Natural killer cell (primary cell): ENCODE results near the gene JMJD8. TPM values are rescaled to one million over a fixed set of nuclear protein-coding genes. Genes with fewer than 3 reads are reported as not detected.
"Not testable (repeated sequence)": the region's sequence is repeated elsewhere in the genome, so short reads cannot be mapped to it uniquely, and the experiment has no call there.

Experiments used
- ATAC-seq, 3 donors: fragments of 150-1000 bp in 2 of 3; fragments of 200-7000 bp in 1 of 3; cut with Tn5 transposase; 1 replicate in 1 of 3; 2 replicates in 2 of 3; pipeline ENCODE4 v1.10.0; 2021; ENCODE audit warnings: mild to moderate bottlenecking in 2 of 3, moderate library complexity in 2 of 3
- DNase-seq, 2 donors: peaks; one replicate each; pipeline versions ENCODE4 v3.0.0 to v3.0.0-alpha.2; 2013 to 2021; ENCODE audit warnings: mixed read lengths in 1 of 2
- H3K27ac ChIP-seq: one replicate; pipeline ENCODE4 v1.5.1; 2013; ENCODE audit warnings: mild to moderate bottlenecking, low read length
- H3K27me3 ChIP-seq: one replicate; pipeline ENCODE4 v1.6.1; 2013; ENCODE audit warnings: low read length; ENCODE audit not compliant: control insufficient read depth, insufficient read depth
- H3K36me3 ChIP-seq: one replicate; pipeline ENCODE4 v1.6.1; 2013; ENCODE audit warnings: low read length; ENCODE audit not compliant: control insufficient read depth, insufficient read depth
- H3K4me1 ChIP-seq: one replicate; pipeline ENCODE4 v1.6.1; 2013; ENCODE audit warnings: low read length; ENCODE audit not compliant: control insufficient read depth, insufficient read depth
- H3K4me3 ChIP-seq: one replicate; pipeline ENCODE4 v1.5.1; 2013; ENCODE audit warnings: low read length
- H3K9me3 ChIP-seq: one replicate; pipeline ENCODE4 v1.6.1; 2013; ENCODE audit warnings: low read length; ENCODE audit not compliant: control insufficient read depth, insufficient read depth
- H3K27ac Mint-ChIP-seq, 2 donors: one replicate each; pipeline ENCODE4 v1.8.0; 2022; ENCODE audit warnings: mild to moderate bottlenecking in 2 of 2, mixed read lengths in 2 of 2, moderate library complexity in 1 of 2
- H3K27me3 Mint-ChIP-seq, 2 donors: one replicate each; pipeline ENCODE4 v1.8.0; 2022; ENCODE audit warnings: low read depth in 2 of 2, mixed read lengths in 2 of 2
- H3K36me3 Mint-ChIP-seq: one replicate; pipeline ENCODE4 v1.8.0; 2022; ENCODE audit warnings: mixed read lengths
- H3K4me1 Mint-ChIP-seq, 2 donors: one replicate each; pipeline ENCODE4 v1.8.0; 2022; ENCODE audit warnings: mixed read lengths in 2 of 2
- H3K4me3 Mint-ChIP-seq: one replicate; pipeline ENCODE4 v1.8.0; 2022; ENCODE audit warnings: mild to moderate bottlenecking, moderate library complexity, mixed read lengths
- H3K9me3 Mint-ChIP-seq, 2 donors: one replicate each; pipeline ENCODE4 v1.8.0; 2022; ENCODE audit warnings: mixed read lengths in 2 of 2
- CTCF ChIP-seq: fragments of 200-600 bp; IDR thresholded peaks from one replicate; pipeline ENCODE4 v1.8.0; 2022; ENCODE audit warnings: antibody characterized with exemption
- WGBS: methylation state at CpG from one replicate; pipeline ENCODE4 v1.1.7; 2013; ENCODE audit warnings: missing lambda C conversion rate; ENCODE audit not compliant: insufficient coverage; 5-methylcytosine and 5-hydroxymethylcytosine counted together
- intact Hi-C: fragments of 100-400 bp; cut with micrococcal nuclease; formaldehyde crosslinking; loops from one replicate; pipeline ENCODE4 v1.14.2; 2022
- total RNA-seq, 4 donors: library from RNA; stranded (reverse); fragments of 120-200 nt in 1 of 4; gene quantifications; one replicate each; pipeline versions ENCODE4 v1.2.3 to v1.2.4, GENCODE V29; 2013 to 2022

The JMJD8 gene
- total RNA-seq, 3 donors from 2014 or later (not counting 1 experiment from before 2014, with no cell fraction given), result 29.5 to 32.6 (median 31.5) TPM

GRCh38 chr16:693364-693763 lies 9.2 kb upstream of the JMJD8 start:
- Mint-ChIP-seq H3K27ac (no peak overlapping the region), H3K9me3 (no peaks in the 10 kb centered on the region), H3K27me3 (peaks cover 0 to 14% of the 10 kb centered on the region in 2 donors), H3K4me3 (no peak overlapping the region), H3K4me1 (peaks cover 10 to 21% of the 10 kb centered on the region in 2 donors), H3K36me3 (no peaks in the 10 kb centered on the region)
- Histone ChIP-seq H3K36me3 (no peaks in the 10 kb centered on the region), H3K4me3 (no peak overlapping the region), H3K9me3 (no peaks in the 10 kb centered on the region), H3K27ac (no peak overlapping the region), H3K4me1 (peaks cover 43% of the 10 kb centered on the region), H3K27me3 (peaks cover 30% of the 10 kb centered on the region)
- ATAC-seq (no peak), DNase-seq (no peak)
- intact Hi-C loops, result no loop called here
- no peak for TF ChIP-seq CTCF
- WGBS, result 59% methylated on average over 22 of the region's 22 CpGs

GRCh38 chr16:692356-693108 lies 8.4 kb upstream of the JMJD8 start:
- WGBS, result 81% methylated on average over 4 of the region's 10 CpGs
- ATAC-seq (no peak), DNase-seq (no peak)
- Histone ChIP-seq H3K4me3 (no peak overlapping the region), H3K27me3 (peaks cover 30% of the 10 kb centered on the region), H3K4me1 (peaks cover 43% of the 10 kb centered on the region), H3K9me3 (no peaks in the 10 kb centered on the region), H3K27ac (no peak overlapping the region), H3K36me3 (no peaks in the 10 kb centered on the region)
- no peak for TF ChIP-seq CTCF
- Mint-ChIP-seq H3K4me3 (peak overlapping the region; percentile 18), H3K27ac (no peak overlapping the region), H3K27me3 (peaks cover 0 to 14% of the 10 kb centered on the region in 2 donors), H3K9me3 (no peaks in the 10 kb centered on the region), H3K36me3 (no peaks in the 10 kb centered on the region), H3K4me1 (peaks cover 10 to 21% of the 10 kb centered on the region in 2 donors)
- intact Hi-C loops, result no loop called here

- H3K4me3 ChIP-seq, ATAC-seq, H3K36me3 Mint-ChIP-seq, H3K36me3 ChIP-seq, DNase-seq, H3K27ac ChIP-seq, H3K9me3 ChIP-seq, intact Hi-C loops, H3K9me3 Mint-ChIP-seq: not testable (repeated sequence)
- peaks cover 42% of the 10 kb centered on the region for H3K4me1 ChIP-seq
- Mint-ChIP-seq H3K4me1 (peaks cover 10 to 22% of the 10 kb centered on the region in 2 donors), H3K27ac (peak overlapping the region in 1 of 2 donors; percentile 87), H3K4me3 (peak overlapping the region; percentile 53), H3K27me3 (peaks cover 0 to 11% of the 10 kb centered on the region in 2 donors)
- H3K27me3 ChIP-seq, result peaks cover 21% of the 10 kb centered on the region
- WGBS, result 93% methylated on average over 15 of the region's 16 CpGs
These were observed 7.1 kb upstream of the JMJD8 start for GRCh38 chr16:691242-691641.

GRCh38 chr16:689175-689897 lies 5.2 kb upstream of the JMJD8 start:
- peaks cover 6% of the 10 kb centered on the region for H3K27me3 ChIP-seq
- DNase-seq (no peak), ATAC-seq (no peak)
- H3K27ac ChIP-seq, result peak overlapping the region; percentile 67
- H3K27me3 Mint-ChIP-seq, result peaks cover 0 to 8% of the 10 kb centered on the region in 2 donors
- 87% methylated on average over 26 of the region's 26 CpGs for WGBS
- H3K4me1 Mint-ChIP-seq, result peaks cover 6 to 24% of the 10 kb centered on the region in 2 donors
- intact Hi-C loops, result no loop called here
- H3K27ac Mint-ChIP-seq, result peak overlapping the region; percentile 83 to 87
- H3K36me3 ChIP-seq, result peaks cover 4% of the 10 kb centered on the region
- H3K9me3 ChIP-seq, result no peaks in the 10 kb centered on the region
- TF ChIP-seq CTCF, result no peak
- H3K9me3 Mint-ChIP-seq, result no peaks in the 10 kb centered on the region
- peak overlapping the region; percentile 92 for H3K4me3 Mint-ChIP-seq
- H3K36me3 Mint-ChIP-seq, result no peaks in the 10 kb centered on the region
- peak overlapping the region; percentile 56 for H3K4me3 ChIP-seq
- peaks cover 42% of the 10 kb centered on the region for H3K4me1 ChIP-seq
